ENCODE data around the gene TBC1D4.
"Not testable (repeated sequence)": the region's sequence is repeated elsewhere in the genome, so short reads cannot be mapped to it uniquely, and the experiment has no call there.

The TBC1D4 gene

DNA sequence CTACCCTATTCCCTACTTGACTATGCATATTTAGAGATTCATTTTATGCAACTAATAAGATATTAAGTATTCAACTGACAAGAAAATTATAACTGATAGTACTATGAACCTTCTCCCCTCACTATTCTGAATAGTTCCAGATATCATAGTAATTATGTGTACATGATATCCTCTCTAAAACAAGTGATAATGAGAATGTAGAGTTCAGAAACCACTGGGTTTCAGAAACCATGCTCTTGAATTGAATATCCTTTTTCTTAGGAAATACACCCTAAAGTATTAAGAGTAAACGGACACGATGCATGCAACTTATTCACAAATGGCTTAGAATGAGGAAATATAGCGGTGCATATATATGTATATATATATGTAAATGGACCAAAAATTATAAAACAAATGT is 160.9 kb downstream of the TBC1D4 start:
- no peak for DNase-seq (ENCODE audit: low read depth)

DNA sequence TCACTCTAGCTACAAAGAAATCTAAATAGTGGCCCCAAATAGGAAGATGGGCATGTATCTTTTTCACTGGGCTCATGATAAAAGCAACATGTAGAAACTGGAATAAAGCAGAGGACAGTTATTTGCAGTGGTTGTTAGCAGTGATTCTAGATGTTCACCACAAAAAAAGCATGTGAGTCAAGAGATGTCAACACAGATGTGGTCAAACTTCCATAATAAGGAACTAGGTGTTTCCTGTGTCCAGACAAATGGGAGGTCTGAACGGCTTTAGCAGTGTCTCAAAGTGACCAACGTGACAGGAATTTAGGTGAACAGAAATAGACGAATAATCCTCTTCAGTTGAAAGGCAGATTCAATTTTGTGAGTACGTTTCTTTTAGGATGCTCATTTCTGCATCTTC is 162.7 kb downstream of the TBC1D4 start:
- no peak for DNase-seq (ENCODE audit: low read depth)

DNA sequence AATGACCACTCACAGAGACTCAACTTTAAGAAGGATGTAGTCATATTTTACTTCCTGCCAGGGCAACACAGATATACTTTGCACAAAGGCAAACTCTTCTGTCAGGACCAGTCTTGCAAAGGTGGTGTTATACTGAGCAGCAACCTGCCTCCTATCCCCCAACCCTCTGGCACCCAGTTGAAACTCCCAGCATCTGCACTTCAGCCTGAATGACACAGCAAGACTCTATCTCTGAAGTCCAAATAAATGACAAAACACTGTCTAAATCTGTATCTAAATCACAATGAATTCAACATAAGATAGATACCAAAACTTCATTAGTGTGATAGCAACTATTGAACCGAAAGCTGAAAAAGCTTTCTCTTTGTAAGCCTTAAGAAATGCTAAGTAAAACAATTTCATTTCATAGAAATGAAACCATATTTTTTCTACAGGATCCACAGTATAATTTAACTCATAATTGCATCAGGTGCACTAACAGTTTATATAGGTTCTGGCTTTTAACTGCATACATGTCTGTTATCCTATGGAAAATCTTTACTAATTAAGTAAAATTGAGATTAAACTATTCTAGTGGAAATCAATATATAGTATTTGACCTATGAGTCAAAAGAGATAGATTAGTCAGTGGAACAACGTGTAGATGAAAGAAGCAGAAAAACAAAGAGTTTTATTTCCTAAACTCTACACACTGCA is 163.7 kb downstream of the TBC1D4 start:
- no peak for DNase-seq (ENCODE audit: low read depth)

DNA sequence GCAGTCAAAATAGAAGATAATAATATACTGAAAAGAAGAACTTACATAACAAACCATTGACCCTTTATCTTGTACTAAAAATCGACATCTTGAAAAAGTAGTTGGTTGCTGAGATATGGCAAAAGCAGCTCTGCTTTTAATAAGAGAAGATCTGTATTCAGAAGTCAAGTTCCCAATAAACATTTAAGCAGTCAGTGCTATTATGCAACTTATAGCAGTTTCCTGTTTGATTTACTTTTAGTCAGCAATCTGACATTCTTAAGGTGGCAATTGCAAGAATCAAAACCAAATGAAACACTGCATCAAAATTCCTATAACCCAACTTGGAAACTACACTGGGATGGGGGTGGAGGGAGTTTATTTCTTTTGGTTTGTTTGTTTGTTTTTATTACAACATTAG is 165.5 kb downstream of the TBC1D4 start:
- no peak for DNase-seq (ENCODE audit: low read depth)

DNA sequence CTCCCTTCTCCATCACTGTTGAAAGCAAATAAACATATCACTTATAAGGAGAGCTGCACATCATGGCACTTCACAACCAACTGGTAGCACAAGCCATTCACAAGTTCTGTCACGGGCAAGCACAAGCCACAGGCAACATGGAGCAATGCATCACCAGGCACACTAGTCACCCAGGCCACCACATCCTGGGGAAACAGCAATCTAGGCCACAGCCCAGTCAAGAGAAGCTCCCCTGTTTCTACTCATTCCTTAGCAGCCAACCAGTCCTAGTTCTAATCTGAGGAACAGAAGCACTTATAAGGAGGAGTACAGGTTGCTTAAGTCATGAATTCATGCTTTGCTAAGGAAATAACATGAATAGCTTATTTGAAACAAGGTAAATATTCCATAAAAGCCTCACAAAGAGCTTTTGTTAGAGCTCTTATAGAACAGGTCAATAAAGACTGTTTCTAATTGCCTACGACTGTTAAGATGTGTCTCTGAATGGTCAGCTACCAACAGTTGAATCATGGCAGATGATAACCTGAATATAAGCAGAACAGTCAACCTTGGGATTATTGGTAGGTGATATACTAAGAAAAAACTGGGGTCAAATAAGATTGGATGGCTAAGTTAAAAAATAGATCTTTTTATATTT is 169.0 kb downstream of the TBC1D4 start:
- peak; percentile 3 for DNase-seq (ENCODE audit: low read depth)

DNA sequence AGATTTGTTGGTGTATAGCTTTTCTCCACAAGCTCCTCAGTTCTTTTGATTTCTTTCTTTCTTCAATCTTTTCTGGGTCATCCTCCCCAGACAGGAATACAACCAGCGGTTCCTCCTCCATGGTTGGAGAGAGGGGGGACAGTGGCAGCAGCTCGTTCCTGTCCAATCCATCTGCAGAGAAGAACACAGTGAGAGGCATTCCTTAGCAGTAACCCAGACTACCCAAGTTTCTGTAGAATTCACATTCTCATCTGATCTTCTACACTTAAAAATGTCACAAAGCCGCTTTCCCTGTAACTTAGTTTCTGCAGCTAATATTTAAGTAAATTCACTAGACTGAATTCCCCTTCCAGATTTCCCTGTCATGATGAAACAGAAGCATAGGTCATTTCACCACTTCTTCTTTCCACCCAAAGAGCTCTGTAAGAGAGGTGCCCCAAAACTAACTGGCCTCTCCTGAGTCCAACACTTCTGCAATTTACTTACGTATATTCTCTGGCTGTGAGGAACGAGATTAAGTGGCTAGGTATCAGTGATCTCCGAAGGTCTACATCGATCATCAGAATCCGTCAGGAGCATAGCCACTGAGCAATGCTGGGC is 171.9 kb downstream of the TBC1D4 start:
- no peak for DNase-seq (ENCODE audit: low read depth)

DNA sequence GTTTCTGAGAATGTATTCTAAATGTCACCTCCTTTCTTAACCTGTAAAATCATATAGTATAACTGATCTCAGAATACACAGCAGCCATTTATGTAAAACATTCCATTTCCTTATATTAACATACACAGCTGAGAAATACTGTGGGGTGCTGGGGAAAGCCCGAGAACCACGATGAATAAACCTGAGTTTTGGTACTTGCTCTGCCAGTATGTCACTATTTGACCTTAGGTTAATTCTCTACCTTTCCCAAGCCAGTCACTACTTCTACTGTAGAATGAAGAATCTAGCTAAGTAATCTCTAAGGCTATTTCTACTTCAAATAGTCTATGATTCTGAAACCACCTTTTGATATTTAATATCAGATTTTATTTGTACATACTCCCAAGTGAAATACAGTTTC is 173.7 kb downstream of the TBC1D4 start:
- no peak for DNase-seq (ENCODE audit: low read depth)

DNA sequence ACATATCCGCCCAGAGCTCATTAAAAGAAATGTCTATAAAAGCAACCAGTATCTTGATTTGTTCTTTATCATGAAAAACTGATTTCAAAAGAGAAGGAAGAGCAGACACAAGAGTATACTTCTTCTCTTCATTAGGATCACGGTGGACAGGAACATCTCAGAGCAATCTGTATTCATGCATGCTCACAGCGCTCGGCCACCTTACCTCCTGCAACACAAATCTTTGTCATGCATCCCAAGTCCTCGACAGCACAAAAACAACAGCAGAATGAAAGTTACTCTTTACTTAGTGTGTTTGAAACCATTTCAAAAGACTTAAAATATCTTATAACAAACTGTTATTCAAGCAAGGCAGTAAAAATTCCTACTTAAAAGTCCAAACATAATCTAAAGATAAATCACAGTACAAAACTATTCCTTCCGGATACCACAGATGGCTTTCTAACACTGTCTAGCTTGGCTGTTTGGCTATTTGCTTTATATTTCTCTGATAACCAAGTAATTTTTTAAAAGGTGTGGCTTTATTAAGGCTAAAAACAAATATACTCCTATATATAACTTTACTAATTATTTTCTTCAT is 174.5 kb downstream of the TBC1D4 start:
- DNase-seq (ENCODE audit: low read depth) = no peak

DNA sequence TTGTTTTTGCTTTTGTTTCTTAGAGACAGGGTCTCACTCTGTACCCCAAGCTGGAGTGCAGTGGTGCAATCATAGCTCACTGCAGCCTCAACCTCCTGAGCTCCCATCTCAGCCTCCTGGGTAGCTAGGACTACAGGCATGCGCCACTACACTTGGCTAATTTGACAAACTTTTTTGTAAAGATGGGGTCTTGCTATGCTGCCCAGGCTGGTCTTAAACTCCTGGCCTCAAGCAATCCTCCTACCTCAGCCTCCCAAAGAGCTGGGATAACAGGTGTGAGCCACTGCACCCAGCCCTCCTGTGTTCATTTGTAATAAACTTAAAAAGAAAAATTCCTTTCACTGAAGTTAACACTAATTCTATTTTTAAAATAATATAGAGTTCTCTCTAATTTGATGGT is 175.0 kb downstream of the TBC1D4 start:
- not testable (repeated sequence) for DNase-seq (ENCODE audit: low read depth)

DNA sequence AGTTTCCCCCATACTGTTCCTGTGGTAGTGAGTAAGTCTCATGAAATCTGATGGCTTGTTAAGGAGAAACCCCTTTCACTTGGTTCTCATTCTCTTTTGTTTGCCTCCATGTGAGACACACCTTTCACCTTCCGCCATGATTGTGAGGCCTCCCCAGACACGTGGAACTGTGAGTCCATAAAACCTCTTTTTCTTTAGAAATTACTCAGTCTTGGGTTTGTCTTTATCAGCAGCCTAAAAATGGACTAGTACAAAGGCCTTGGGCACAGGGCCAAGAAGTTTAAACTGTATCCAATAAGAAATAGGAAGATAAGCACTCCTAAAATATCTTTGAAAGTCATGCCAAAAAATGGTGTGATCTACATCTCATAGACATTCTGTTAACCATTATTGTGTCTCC is 176.9 kb downstream of the TBC1D4 start:
- DNase-seq (ENCODE audit: low read depth) = no peak

DNA sequence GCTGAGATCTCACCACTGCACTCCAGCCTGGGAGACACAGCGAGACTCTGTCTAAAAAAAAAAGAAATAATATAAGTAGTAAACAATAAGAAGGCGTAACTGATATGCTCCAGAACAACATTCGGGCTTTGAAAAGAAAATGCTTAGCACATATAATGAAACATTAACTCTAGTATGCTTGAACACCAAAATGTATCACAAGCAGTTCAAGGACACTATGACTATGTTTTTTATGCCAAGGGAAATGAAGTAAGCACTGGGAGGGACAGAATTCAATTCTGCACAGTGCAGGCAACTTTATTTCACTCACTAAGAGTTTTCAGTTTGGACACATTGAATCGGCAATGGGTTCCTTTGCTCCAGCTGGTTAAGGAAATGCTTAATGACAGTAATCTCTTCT is 178.7 kb downstream of the TBC1D4 start:
- DNase-seq (ENCODE audit: low read depth) = no peak

DNA sequence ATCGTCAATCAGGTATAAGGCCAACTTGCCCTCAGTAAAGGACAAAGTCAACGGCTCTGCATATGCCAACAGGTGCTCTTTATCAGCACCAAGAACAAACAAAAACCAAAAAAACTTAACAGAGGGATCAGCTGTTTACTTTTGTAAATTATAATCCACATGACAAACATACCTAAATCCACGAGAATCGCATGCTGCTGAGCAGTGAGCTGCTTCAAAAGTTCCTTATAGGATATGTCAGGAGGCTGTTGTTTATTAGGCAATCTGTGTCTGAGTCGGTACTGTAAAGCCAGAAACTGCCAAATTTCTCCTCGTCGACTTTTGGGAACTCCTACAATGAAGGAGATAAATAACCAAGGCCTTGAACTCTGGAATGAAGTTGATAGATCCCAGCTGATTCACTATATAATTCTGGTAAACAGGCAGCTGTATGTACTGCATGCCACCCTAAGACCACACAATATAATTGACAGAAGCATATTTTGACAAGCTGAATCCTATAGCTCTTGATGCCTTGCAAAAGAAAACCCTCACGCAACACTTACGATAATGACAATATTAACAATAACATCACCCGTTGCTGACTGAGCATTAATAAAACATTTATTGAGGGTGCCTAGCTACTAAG is 179.8 kb downstream of the TBC1D4 start:
- DNase-seq (ENCODE audit: low read depth) = no peak

DNA sequence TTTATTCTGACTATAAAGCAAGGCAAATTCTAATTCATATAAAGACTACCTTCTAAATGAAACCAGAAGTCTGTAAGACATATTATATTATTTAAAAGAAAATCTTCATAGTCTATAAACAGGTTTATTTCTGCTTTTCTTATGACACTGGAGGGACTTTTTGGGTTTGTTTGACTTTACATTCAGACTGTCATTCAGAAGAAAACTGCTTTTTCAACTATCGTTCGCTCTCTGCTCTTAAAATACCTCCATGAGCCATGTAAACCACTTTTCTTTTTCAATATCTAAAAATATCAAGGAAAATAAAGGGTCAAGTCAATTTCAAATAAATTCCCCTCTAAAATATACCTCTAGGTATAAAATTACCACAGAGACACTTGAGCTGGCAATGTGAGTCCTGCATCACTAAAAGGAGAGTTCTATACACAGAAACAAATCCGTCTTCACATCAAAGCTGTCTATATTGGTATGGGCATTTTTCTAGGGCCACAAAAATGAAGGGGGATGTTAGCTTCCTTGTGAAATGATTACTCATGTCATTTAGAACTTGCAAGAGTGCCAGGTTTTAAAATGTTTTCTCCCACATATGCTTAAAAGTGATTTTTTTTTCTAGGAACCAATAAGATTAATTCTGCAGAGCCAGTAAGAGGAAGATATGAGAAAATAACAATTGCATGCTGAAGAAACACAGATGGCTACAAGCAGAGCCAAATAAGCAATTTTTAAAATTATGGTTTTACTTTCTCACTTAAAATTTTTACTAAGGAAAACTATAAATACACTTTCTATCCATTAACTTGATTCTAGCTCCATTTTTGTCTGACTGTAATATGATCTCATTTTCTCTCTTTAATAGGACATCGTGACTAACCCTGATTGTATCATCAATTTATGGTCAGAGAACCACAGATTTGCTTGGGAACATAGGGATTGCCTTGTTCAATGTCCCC is 181.8 kb downstream of the TBC1D4 start:
- no peak for DNase-seq (ENCODE audit: low read depth)

DNA sequence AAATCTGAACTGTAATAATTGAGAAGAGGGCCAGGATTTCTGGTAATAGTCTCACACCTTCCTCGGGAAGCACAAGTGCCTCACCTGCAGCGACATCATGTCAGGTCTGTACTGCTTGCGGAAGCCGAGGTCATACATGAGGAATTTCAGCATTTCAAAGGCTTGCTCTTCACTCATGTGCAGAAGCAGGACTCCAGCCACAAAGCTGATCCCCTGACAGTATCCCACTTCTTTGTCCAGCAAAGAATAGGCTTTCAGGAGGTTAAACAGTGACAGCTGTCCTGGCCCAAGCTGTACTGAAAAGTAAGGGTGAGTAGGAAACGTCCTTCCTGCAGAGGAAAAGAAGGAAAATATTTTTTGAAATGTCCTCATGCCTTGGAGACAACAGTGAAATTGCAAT is 182.7 kb downstream of the TBC1D4 start:
- DNase-seq (ENCODE audit: low read depth) = no peak

DNA sequence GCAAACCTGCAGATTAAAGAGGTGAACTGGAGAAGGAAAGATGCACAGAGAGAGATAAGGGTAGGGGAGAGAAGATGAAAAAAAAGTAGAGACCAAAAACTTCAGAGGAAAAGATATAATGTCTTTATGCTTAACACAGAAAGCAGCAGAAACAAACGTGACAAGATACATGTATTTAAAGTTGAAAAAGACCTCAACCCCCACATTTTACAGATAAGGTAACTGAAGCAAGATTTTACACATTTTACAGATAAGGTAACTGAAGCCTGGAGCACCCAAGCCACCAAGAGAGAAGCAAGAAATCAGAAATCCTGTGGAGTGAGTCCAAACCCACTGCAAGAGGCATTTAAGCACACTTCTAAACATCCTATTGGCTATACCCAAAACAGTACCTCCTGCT is 185.3 kb downstream of the TBC1D4 start:
- no peak for DNase-seq (ENCODE audit: low read depth)

DNA sequence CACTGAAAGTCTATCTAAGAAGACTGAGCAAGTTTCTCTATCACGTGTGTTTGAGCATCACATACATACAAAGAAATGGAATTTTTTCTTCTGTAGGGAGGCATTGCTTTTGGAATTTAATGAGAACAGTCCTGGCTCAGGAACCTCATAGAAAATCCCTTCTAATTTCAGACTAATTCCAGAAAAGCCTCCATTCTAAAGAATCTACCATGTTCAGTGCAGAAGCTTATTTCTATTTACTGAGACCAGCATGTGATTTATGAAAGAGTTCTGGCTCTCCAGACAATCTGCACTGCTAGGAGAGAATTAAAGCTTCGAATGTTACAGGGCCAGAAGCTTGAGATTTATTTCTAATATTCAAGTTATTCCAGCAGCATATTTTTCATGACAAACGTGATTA is 186.8 kb downstream of the TBC1D4 start:
- no peak for DNase-seq (ENCODE audit: low read depth)

DNA sequence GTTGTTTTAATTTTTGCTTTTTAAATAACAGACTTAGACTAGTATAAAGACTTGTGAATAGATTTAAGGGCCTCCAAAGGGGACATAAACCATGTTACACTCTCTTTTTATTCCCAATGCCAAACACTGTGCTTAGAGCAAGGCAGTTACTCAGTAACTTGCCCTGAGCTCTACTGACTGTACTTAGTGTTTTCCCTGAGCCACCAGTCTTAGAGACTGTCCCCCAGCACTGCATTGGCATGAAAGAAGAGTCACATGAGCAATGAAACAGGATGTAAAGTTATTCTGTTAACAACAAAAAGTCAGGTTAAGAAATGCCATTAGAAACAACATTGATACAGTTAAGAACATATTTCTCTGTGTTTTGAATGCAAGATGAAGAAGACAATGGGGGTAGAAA is 187.9 kb downstream of the TBC1D4 start:
- no peak for DNase-seq (ENCODE audit: low read depth)

DNA sequence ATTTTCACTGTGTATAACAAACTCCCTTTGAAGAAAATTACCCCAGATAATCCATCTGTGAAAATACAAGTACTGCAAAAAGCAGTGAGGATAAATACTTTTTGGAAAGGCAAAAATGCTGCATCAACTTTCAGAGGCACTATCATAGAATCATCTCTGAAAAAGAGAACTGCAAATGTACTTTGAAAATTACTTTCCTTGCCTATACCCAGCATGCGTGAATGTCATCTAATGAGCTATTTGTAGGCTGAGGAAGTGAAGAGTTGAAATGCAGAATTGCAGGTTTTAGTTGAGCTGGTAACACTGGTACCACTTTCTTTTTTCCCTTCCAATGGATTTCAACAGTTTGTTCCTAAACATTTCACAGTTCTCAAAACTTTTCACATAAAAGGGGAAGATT is 196.7 kb downstream of the TBC1D4 start:
- no peak for DNase-seq (ENCODE audit: low read depth)

DNA sequence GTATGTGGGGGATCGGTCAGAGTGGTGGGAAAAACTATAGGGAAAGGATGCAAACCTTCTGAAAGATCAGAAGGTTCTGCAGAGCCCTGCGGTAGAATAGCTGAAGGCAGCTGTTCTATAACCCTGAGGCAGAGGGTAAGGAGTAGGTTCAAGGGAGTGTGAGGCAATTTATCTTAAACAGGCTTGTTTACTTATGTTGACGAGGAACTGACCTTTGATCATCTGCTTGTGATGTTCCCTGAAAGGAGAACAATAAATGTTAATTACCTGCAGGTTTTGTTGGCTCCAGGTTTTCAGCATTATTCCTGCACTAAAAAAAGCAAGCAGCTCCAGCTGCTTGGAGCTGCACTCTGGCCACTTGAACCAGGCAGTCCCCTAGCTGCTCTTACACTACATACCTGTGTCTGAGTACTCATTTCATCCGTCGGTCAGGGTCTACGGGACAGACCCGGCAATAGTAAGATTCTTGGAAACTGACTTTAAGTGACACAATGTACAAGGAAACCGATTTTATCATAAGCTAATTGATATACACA is 202.1 kb downstream of the TBC1D4 start:
- DNase-seq (ENCODE audit: low read depth) = no peak

DNA sequence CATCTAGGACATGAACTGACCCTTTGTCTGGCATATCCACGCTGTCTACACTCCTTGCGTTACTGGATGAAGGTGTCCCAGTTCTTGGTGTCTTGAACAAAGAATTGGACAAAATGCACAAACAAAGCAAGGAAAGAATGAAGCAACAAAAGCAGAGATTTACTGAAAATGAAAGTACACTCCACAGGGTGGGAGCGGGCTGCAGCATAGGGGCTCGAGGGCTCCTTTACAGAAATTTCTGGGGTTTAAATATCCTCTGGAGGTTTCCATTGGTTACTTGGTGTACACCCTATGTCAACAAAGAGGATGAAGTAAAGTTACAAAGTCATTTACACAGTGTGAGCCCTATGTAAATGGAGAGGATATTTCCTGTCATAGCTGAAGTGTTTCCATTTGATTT is 208.3 kb downstream of the TBC1D4 start:
- DNase-seq (ENCODE audit: low read depth) = not testable (repeated sequence)

DNA sequence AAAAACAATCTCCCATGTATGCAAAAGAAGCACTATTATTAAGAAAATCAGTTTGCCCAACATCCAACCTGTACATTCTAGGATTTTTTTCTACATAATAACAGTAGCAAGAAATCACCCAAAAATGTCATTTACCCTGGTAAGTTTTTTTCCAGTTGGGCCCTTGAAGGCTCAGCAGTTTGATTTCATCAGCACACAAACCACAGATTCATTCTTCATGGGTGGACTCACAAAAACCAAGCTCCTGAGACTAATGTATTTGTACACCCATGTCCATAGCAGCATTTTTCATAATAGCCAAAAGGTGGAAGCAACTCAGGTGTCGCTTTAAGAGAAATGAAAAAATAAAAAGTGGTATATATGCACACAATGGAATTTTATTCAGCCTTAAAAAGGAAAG is 210.1 kb downstream of the TBC1D4 start:
- no peak for DNase-seq (ENCODE audit: low read depth)
